ENCODE measurements around the gene SGMS1. TPM values are rescaled to one million over a fixed set of nuclear protein-coding genes. Genes with fewer than 3 reads are reported as not detected.

SGMS1 gene
- total RNA-seq, 2 donors from 2014 or later = 67.0 to 68.2 TPM

GRCh38 chr10:50400694-50401093 lies 223.1 kb downstream of the SGMS1 start:
- 97% methylated on average over 3 of the region's 3 CpGs for whole genome bisulfite sequencing
- TF ChIP-seq POLR2A (IDR thresholded peaks at IDR 0.05) (no peak), POLR2AphosphoS5 (IDR thresholded peaks at IDR 0.05) (no peak)
- H3K27ac ChIP-seq = no peak overlapping the region
- H3K9me3 ChIP-seq = no peaks in the 10 kb centered on the region
- H3K4me3 ChIP-seq = no peak overlapping the region
- intact Hi-C loops (cut with DNase I) = no loop called here
- no peaks in the 10 kb centered on the region for H3K27me3 ChIP-seq (replicated peaks; ENCODE audit: insufficient read depth)
- no peaks in the 10 kb centered on the region for H3K36me3 ChIP-seq
- no peaks in the 10 kb centered on the region for H3K4me1 ChIP-seq (replicated peaks)
- no peak for DNase-seq (ENCODE audit: low spot score)

- 83% methylated on average over 4 of the region's 4 CpGs for WGBS
- H3K27ac ChIP-seq = no peak overlapping the region
- no peak overlapping the region for H3K4me3 ChIP-seq
- no peaks in the 10 kb centered on the region for H3K9me3 ChIP-seq
- no peak for DNase-seq (ENCODE audit: low spot score)
- TF ChIP-seq CTCF (IDR thresholded peaks at IDR 0.05) (no peak), POLR2AphosphoS5 (IDR thresholded peaks at IDR 0.05) (no peak), POLR2A (IDR thresholded peaks at IDR 0.05) (no peak)
- no peaks in the 10 kb centered on the region for H3K4me1 ChIP-seq (replicated peaks)
- H3K27me3 ChIP-seq (replicated peaks; ENCODE audit: insufficient read depth) = no peaks in the 10 kb centered on the region
- no peaks in the 10 kb centered on the region for H3K36me3 ChIP-seq
- intact Hi-C loops (cut with DNase I) = no loop called here
Observed at GRCh38 chr10:50398823-50399222, 224.9 kb downstream of the SGMS1 start.

- DNase-seq (ENCODE audit: low spot score) = no peak
- Histone ChIP-seq H3K4me1 (replicated peaks) (no peaks in the 10 kb centered on the region), H3K27me3 (replicated peaks; ENCODE audit: insufficient read depth) (no peaks in the 10 kb centered on the region), H3K36me3 (no peaks in the 10 kb centered on the region), H3K9me3 (no peaks in the 10 kb centered on the region), H3K27ac (no peak overlapping the region), H3K4me3 (no peak overlapping the region)
- TF ChIP-seq CTCF (IDR thresholded peaks at IDR 0.05) (no peak), POLR2AphosphoS5 (IDR thresholded peaks at IDR 0.05) (no peak), POLR2A (IDR thresholded peaks at IDR 0.05) (no peak)
- WGBS = 58% methylated on average over 2 of the region's 2 CpGs
- intact Hi-C loops (cut with DNase I) = no loop called here
Observed at GRCh38 chr10:50398381-50398780, 225.4 kb downstream of the SGMS1 start.

GRCh38 chr10:50397312-50398140 lies 226.2 kb downstream of the SGMS1 start:
- intact Hi-C loops (cut with DNase I) = no loop called here
- TF ChIP-seq POLR2A (IDR thresholded peaks at IDR 0.05) (no peak), CTCF (IDR thresholded peaks at IDR 0.05) (no peak), POLR2AphosphoS5 (IDR thresholded peaks at IDR 0.05) (no peak)
- no peak for DNase-seq (ENCODE audit: low spot score)

GRCh38 chr10:50396491-50397311 lies 227.1 kb downstream of the SGMS1 start:
- H3K4me3 ChIP-seq = no peak overlapping the region
- H3K27ac ChIP-seq = no peak overlapping the region
- H3K27me3 ChIP-seq (replicated peaks; ENCODE audit: insufficient read depth) = no peaks in the 10 kb centered on the region
- no peaks in the 10 kb centered on the region for H3K4me1 ChIP-seq (replicated peaks)
- WGBS = 77% methylated on average over 7 of the region's 7 CpGs
- H3K9me3 ChIP-seq = no peaks in the 10 kb centered on the region
- no peaks in the 10 kb centered on the region for H3K36me3 ChIP-seq
- no peak for DNase-seq (ENCODE audit: low spot score)
- TF ChIP-seq POLR2AphosphoS5 (IDR thresholded peaks at IDR 0.05) (no peak), CTCF (IDR thresholded peaks at IDR 0.05) (no peak), POLR2A (IDR thresholded peaks at IDR 0.05) (no peak)
- intact Hi-C loops (cut with DNase I) = no loop called here

More at GRCh38 chr10:50397312-50398140, 226.2 kb downstream of the SGMS1 start:
- no peaks in the 10 kb centered on the region for H3K9me3 ChIP-seq
- H3K27me3 ChIP-seq (replicated peaks; ENCODE audit: insufficient read depth) = no peaks in the 10 kb centered on the region
- no peaks in the 10 kb centered on the region for H3K4me1 ChIP-seq (replicated peaks)
- no peaks in the 10 kb centered on the region for H3K36me3 ChIP-seq
- no peak overlapping the region for H3K4me3 ChIP-seq
- 67% methylated on average over 8 of the region's 8 CpGs for WGBS
- no peak overlapping the region for H3K27ac ChIP-seq

Measured in prostate gland (tissue), 2 donors.